H1 (cell line): ENCODE results near the gene NAMPT. TPM values are rescaled to one million over a fixed set of nuclear protein-coding genes. Genes with fewer than 3 reads are reported as not detected.

Experiments
- CTCF ChIA-PET: fragments of 300-600 bp; sonication (Branson Sonifier 250); formaldehyde crosslinking; loops from one replicate; lab custom pipeline; 2021; ENCODE audit not compliant: partially characterized antibody; lab: Charles Lee
- POLR2A ChIA-PET: fragments of 300-600 bp; sonication (Branson Sonifier 250); formaldehyde crosslinking; loops from one replicate; lab custom pipeline; 2021; ENCODE audit warnings: inconsistent platforms; ENCODE audit not compliant: partially characterized antibody; lab: Charles Lee
- DNase-seq, 2 experiments: peaks; one replicate each; pipeline versions ENCODE4 v3.0.0 to v3.0.0-alpha.2; 2010 to 2022; ENCODE audit warnings: low spot score in 2 of 2, low read depth in 1 of 2, mixed read lengths in 1 of 2
- FAIRE-seq: peaks from 2 replicates; lab custom pipeline; 2011; peaks lifted over from hg19 to GRCh38; lab: Jason Lieb, UNC
- H2AFZ ChIP-seq: 2 replicates; pipeline ENCODE4 v1.8.1; 2012; ENCODE audit warnings: low read length, inconsistent platforms
- H2AK5ac ChIP-seq: 2 replicates; pipeline ENCODE4 v1.6.1; 2013; ENCODE audit warnings: low read depth, low read length
- H2BK120ac ChIP-seq: replicated peaks from 2 replicates; pipeline ENCODE3; 2013; ENCODE audit warnings: low read depth, low read length, inconsistent platforms
- H2BK12ac ChIP-seq: 2 replicates; pipeline ENCODE4 v1.6.1; 2013; ENCODE audit warnings: low read depth, low read length
- H2BK15ac ChIP-seq: 2 replicates; pipeline ENCODE4 v1.6.1; 2013; ENCODE audit warnings: low read length
- H2BK20ac ChIP-seq: 2 replicates; pipeline ENCODE4 v1.6.1; 2013; ENCODE audit warnings: low read length
- H2BK5ac ChIP-seq: 2 replicates; pipeline ENCODE4 v1.6.1; 2013; ENCODE audit warnings: low read depth, low read length
- H3K14ac ChIP-seq: 2 replicates; pipeline ENCODE4 v1.6.1; 2013; ENCODE audit warnings: inconsistent platforms; ENCODE audit not compliant: insufficient read length
- H3K18ac ChIP-seq: 2 replicates; pipeline ENCODE4 v1.6.1; 2013; ENCODE audit warnings: low read length; ENCODE audit errors: extremely low read depth
- H3K23ac ChIP-seq: 2 replicates; pipeline ENCODE4 v1.6.1; 2013; ENCODE audit warnings: inconsistent platforms; ENCODE audit not compliant: insufficient read length
- H3K23me2 ChIP-seq: 2 replicates; pipeline ENCODE4 v1.6.1; 2013; ENCODE audit warnings: low read depth, low read length
- H3K27ac ChIP-seq: 2 replicates; pipeline ENCODE4 v1.6.1; 2011; ENCODE audit warnings: low read depth, low read length, inconsistent platforms
- H3K27me3 ChIP-seq, 4 experiments: replicated peaks in 1 of 4; 1 replicate in 1 of 4; 2 replicates in 3 of 4; pipeline versions ENCODE4 v1.6.1 to v1.8.1; 2011 to 2013; ENCODE audit warnings: low read length in 3 of 4, mild to moderate bottlenecking in 3 of 4, inconsistent platforms in 2 of 4, mixed read lengths in 2 of 4, moderate library complexity in 1 of 4; ENCODE audit not compliant: control insufficient read depth in 3 of 4, insufficient read depth in 3 of 4; ENCODE audit errors: extremely low read depth in 1 of 4
- H3K36me3 ChIP-seq, 4 experiments: 2 replicates each; pipeline versions ENCODE4 v1.6.1 to v1.8.1; 2011 to 2013; ENCODE audit warnings: mild to moderate bottlenecking in 4 of 4, low read length in 3 of 4, moderate library complexity in 2 of 4, control low read depth in 1 of 4, inconsistent platforms in 1 of 4; ENCODE audit not compliant: insufficient read depth in 4 of 4, control insufficient read depth in 2 of 4
- H3K4ac ChIP-seq: replicated peaks from 2 replicates; pipeline ENCODE3; 2013; ENCODE audit warnings: low read length, low read depth, mixed read lengths, inconsistent platforms; ENCODE audit not compliant: insufficient read length
- H3K4me1 ChIP-seq, 4 experiments: replicated peaks in 1 of 4; 1 replicate in 1 of 4; 2 replicates in 3 of 4; pipeline versions ENCODE4 v1.6.1 to v1.8.1; 2011 to 2013; ENCODE audit warnings: low read length in 3 of 4, inconsistent platforms in 2 of 4, mixed read lengths in 1 of 4; ENCODE audit not compliant: insufficient read depth in 4 of 4, control insufficient read depth in 3 of 4
- H3K4me2 ChIP-seq, 2 experiments: 2 replicates each; pipeline versions ENCODE4 v1.6.1 to v1.8.1; 2011 to 2013; ENCODE audit warnings: low read depth in 2 of 2, low read length in 2 of 2, control low read depth in 1 of 2, inconsistent platforms in 1 of 2, mild to moderate bottlenecking in 1 of 2; ENCODE audit not compliant: insufficient read depth in 1 of 2
- H3K4me3 ChIP-seq, 4 experiments: fragments of 200-600, 300-600 bp in 1 of 4; sonication (generic), shearing (Covaris generic), sonication (Bioruptor Twin) in 1 of 4; 2 replicates each; pipeline versions ENCODE4 v1.5.1 to v1.8.1; 2011 to 2016; ENCODE audit warnings: low read length in 4 of 4, low read depth in 3 of 4, control low read depth in 2 of 4, inconsistent platforms in 2 of 4, mild to moderate bottlenecking in 2 of 4, mixed read lengths in 1 of 4, moderate library complexity in 1 of 4; ENCODE audit not compliant: insufficient read depth in 2 of 4; ENCODE audit errors: extremely low read depth in 1 of 4
- H3K56ac ChIP-seq: replicated peaks from 2 replicates; pipeline ENCODE3; 2013; ENCODE audit warnings: low read depth, mild to moderate bottlenecking, mixed read lengths, low read length, inconsistent platforms; ENCODE audit not compliant: insufficient read length
- H3K79me1 ChIP-seq: 2 replicates; pipeline ENCODE4 v1.6.1; 2013; ENCODE audit warnings: low read depth, low read length, control low read depth
- H3K79me2 ChIP-seq, 2 experiments: 2 replicates each; pipeline versions ENCODE4 v1.6.1 to v1.8.1; 2012 to 2013; ENCODE audit warnings: low read length in 2 of 2, mild to moderate bottlenecking in 2 of 2, inconsistent platforms in 1 of 2; ENCODE audit not compliant: insufficient read depth in 2 of 2, control insufficient read depth in 1 of 2
- H3K9ac ChIP-seq, 4 experiments: replicated peaks in 1 of 4; 1 replicate in 1 of 4; 2 replicates in 3 of 4; pipeline versions ENCODE4 v1.6.1 to v1.8.1; 2011 to 2013; ENCODE audit warnings: low read depth in 3 of 4, low read length in 3 of 4, control low read depth in 2 of 4, mild to moderate bottlenecking in 2 of 4, moderate library complexity in 2 of 4, inconsistent platforms in 1 of 4; ENCODE audit errors: extremely low read depth in 1 of 4
- H3K9me3 ChIP-seq, 2 experiments: 2 replicates each; pipeline versions ENCODE4 v1.6.1 to v1.8.1; 2012 to 2013; ENCODE audit warnings: mild to moderate bottlenecking in 2 of 2, moderate library complexity in 2 of 2, control low read depth in 1 of 2, inconsistent platforms in 1 of 2, low read depth in 1 of 2, low read length in 1 of 2, mixed read lengths in 1 of 2; ENCODE audit not compliant: insufficient read depth in 2 of 2
- H4K20me1 ChIP-seq, 2 experiments: replicated peaks in 1 of 2; 2 replicates each; pipeline versions ENCODE3 to v1.8.1; 2011 to 2013; ENCODE audit warnings: inconsistent platforms in 2 of 2, low read length in 2 of 2, mild to moderate bottlenecking in 1 of 2; ENCODE audit not compliant: insufficient read depth in 2 of 2, control insufficient read depth in 1 of 2
- H4K5ac ChIP-seq: 2 replicates; pipeline ENCODE4 v1.6.1; 2013; ENCODE audit warnings: low read length, low read depth, mixed read lengths, inconsistent platforms; ENCODE audit not compliant: insufficient read length
- H4K8ac ChIP-seq: 2 replicates; pipeline ENCODE4 v1.8.0; 2013; ENCODE audit warnings: mild to moderate bottlenecking, moderate library complexity, low read length, inconsistent platforms; ENCODE audit not compliant: insufficient read depth; ENCODE audit errors: extremely low read depth
- H4K91ac ChIP-seq: replicated peaks from 2 replicates; pipeline ENCODE3; 2013; ENCODE audit warnings: low read length, mixed read lengths, inconsistent platforms; ENCODE audit not compliant: insufficient read length
- BCL11A ChIP-seq, 2 experiments: IDR thresholded peaks; one replicate each; pipeline ENCODE4 v1.6.1; 2011; ENCODE audit warnings: low read depth in 2 of 2, low read length in 2 of 2, mild to moderate bottlenecking in 2 of 2
- CREB1 ChIP-seq: IDR thresholded peaks from 2 replicates; pipeline ENCODE4 v1.6.1; 2012; ENCODE audit warnings: inconsistent platforms
- E2F6 ChIP-seq: IDR thresholded peaks from 2 replicates; pipeline ENCODE4 v1.6.1; 2012; ENCODE audit warnings: inconsistent platforms
- FOSL1 ChIP-seq: IDR thresholded peaks from 2 replicates; pipeline ENCODE4 v1.6.1; 2011; ENCODE audit warnings: mild to moderate bottlenecking, low read depth, low read length, moderate library complexity; ENCODE audit not compliant: insufficient read depth
- GTF2F1 ChIP-seq: IDR thresholded peaks from 2 replicates; pipeline ENCODE4 v1.6.1; 2012; ENCODE audit warnings: low read depth, low read length, improper control_type of control experiment, borderline replicate concordance
- MAX ChIP-seq: IDR thresholded peaks from 2 replicates; pipeline ENCODE4 v1.6.1; 2012; ENCODE audit warnings: inconsistent platforms
- RAD21 ChIP-seq, 2 experiments: IDR thresholded peaks in 1 of 2; conservative IDR thresholded peaks in 1 of 2; 2 replicates each; pipeline ENCODE4 v1.6.1; 2011; ENCODE audit warnings: low read depth in 2 of 2, low read length in 2 of 2, improper control_type of control experiment in 1 of 2, inconsistent platforms in 1 of 2, mild to moderate bottlenecking in 1 of 2, moderate library complexity in 1 of 2
- SIX5 ChIP-seq: IDR thresholded peaks from 2 replicates; pipeline ENCODE4 v1.6.1; 2011; ENCODE audit warnings: mild to moderate bottlenecking, low read depth, low read length
- TCF12 ChIP-seq: IDR thresholded peaks from 2 replicates; pipeline ENCODE4 v1.6.1; 2011; ENCODE audit warnings: low read depth, mild to moderate bottlenecking, low read length
- TEAD4 ChIP-seq: IDR thresholded peaks from 2 replicates; pipeline ENCODE4 v1.6.1; 2012; ENCODE audit warnings: low read depth, low read length, inconsistent platforms, mixed read lengths
- YY1 ChIP-seq: IDR thresholded peaks from 2 replicates; pipeline ENCODE4 v1.6.1; 2011; ENCODE audit warnings: low read depth, mild to moderate bottlenecking, low read length
- WGBS, 2 experiments: shearing (Covaris generic) in 1 of 2; methylation state at CpG; one replicate each; pipeline versions ENCODE4 v1.1.6 to v1.1.7; 2013 to 2015; ENCODE audit warnings: low lambda C conversion rate in 2 of 2, mixed read lengths in 2 of 2, inconsistent platforms in 1 of 2, low coverage in 1 of 2, missing lambda C conversion rate in 1 of 2; ENCODE audit not compliant: insufficient replicate concordance in 2 of 2, insufficient coverage in 1 of 2, insufficient read length in 1 of 2; ENCODE audit errors: extremely low coverage in 1 of 2, missing lambda C conversion rate in 1 of 2; 5-methylcytosine and 5-hydroxymethylcytosine counted together
- polyA plus RNA-seq, 7 experiments: library from polyadenylated mRNA; depleted of rRNA in 3 of 7; stranded (reverse) in 5 of 7; unstranded in 2 of 7; fragments of >200 nt in 5 of 7; fragments of 200-250 nt in 2 of 7; gene quantifications; 1 replicate in 5 of 7; 2 replicates in 1 of 7; 4 replicates in 1 of 7; pipeline versions ENCODE4 v1.2.1 to v1.2.3, GENCODE V29; 2011 to 2013; ENCODE audit warnings: missing spikeins in 2 of 7, mixed read lengths in 2 of 7
- total RNA-seq: library from RNA; stranded (reverse); fragmentation: NEBNext Ultra II Directional; extraction: Animal tissue kit (Norgen Biotek cat#: 25700); gene quantifications from 2 replicates; pipeline ENCODE4 v1.2.1, GENCODE V29; 2021

Gene NAMPT
- total and polyA plus RNA-seq, 2 of the 8 experiments (the other 6 are each of a cell fraction or from before 2014, with no cell fraction given): 15.4 to 95.9 TPM

- no peak overlapping the region for H4K5ac ChIP-seq
- H3K4ac ChIP-seq: no peak overlapping the region
- no peak overlapping the region for H2BK15ac ChIP-seq
- 97% methylated on average over 4 of the region's 4 CpGs; no CpG with 5 or more reads in 1 of the 2 experiments for WGBS, 2 experiments
- FAIRE-seq: no peak
- no peaks in the 10 kb centered on the region for H3K23me2 ChIP-seq
- no peak overlapping the region for H3K18ac ChIP-seq
- H2BK12ac ChIP-seq: no peak overlapping the region
- no peak overlapping the region for H3K27ac ChIP-seq
- no peak overlapping the region for H3K14ac ChIP-seq
- no peak overlapping the region for H3K9ac ChIP-seq
- no peak overlapping the region for H2BK20ac ChIP-seq
- no peaks in the 10 kb centered on the region for H3K79me2 ChIP-seq
- no peak overlapping the region for H3K56ac ChIP-seq
- no peaks in the 10 kb centered on the region for H4K20me1 ChIP-seq
- H3K4me2 ChIP-seq: no peak overlapping the region
- no peak overlapping the region for H2BK5ac ChIP-seq
- H3K23ac ChIP-seq: no peak overlapping the region
- no peaks in the 10 kb centered on the region for H3K9me3 ChIP-seq
- ChIA-PET POLR2A (no interaction called here), CTCF (interaction anchor here (0.9 to 1.9 kb wide), 2 partner anchors 78 to 87 kb away, joined by 3 to 6 read pairs; no protein-coding TSS in a partner anchor)
- no peaks in the 10 kb centered on the region for H3K79me1 ChIP-seq
- no peak overlapping the region for H3K4me3 ChIP-seq
- peaks cover 2 to 52% (median 27%) of the 10 kb centered on the region in 4 experiments; a peak in 7 of 8 replicates for H3K36me3 ChIP-seq
- H4K91ac ChIP-seq: no peak overlapping the region
- DNase-seq: no peak
- H4K8ac ChIP-seq: no peak overlapping the region
- H2AFZ ChIP-seq: no peak overlapping the region
- no peaks in the 10 kb centered on the region for H3K27me3 ChIP-seq
- H2AK5ac ChIP-seq: no peak overlapping the region
- H3K4me1 ChIP-seq: no peaks in the 10 kb centered on the region
- TF ChIP-seq SIX5: no peak
- no peak for TF ChIP-seq TCF12
- TF ChIP-seq TEAD4: no peak
- no peak for TF ChIP-seq FOSL1
- TF ChIP-seq YY1: no peak
- no peak for TF ChIP-seq GTF2F1
- no peak for TF ChIP-seq MAX
- TF ChIP-seq E2F6: no peak
- TF ChIP-seq CREB1: no peak
- TF ChIP-seq RAD21 (IDR thresholded peaks at IDR 0.05 in 1 of 2, conservative IDR thresholded peaks at IDR 0.05 in 1 of 2; ENCODE audit: low read depth in 2 of 2, low read length in 2 of 2): no peak
- TF ChIP-seq BCL11A (IDR thresholded peaks at IDR 0.05; ENCODE audit: low read depth in 2 of 2, low read length in 2 of 2): no peak
- no peak overlapping the region for H2BK120ac ChIP-seq
Measured at GRCh38 chr7:106254525-106255116, 30.2 kb downstream of the NAMPT start.
